Skin epidermis (tissue), 12 donors: ENCODE data around the gene DHPS.
"Not testable (repeated sequence)": the region's sequence is repeated elsewhere in the genome, so short reads cannot be mapped to it uniquely, and the experiment has no call there.

Experiments
- H3K27ac ChIP-seq, 21 experiments: fragments of 200-600 bp; sonication (generic) in 11 of 21; one replicate each; pipeline ENCODE4 v1.5.0; 2020; ENCODE audit warnings: mild to moderate bottlenecking in 3 of 21, inconsistent platforms in 2 of 21, moderate library complexity in 2 of 21
- H3K4me3 ChIP-seq, 7 experiments: fragments of 200-600 bp; sonication (generic) in 2 of 7; one replicate each; pipeline ENCODE4 v1.5.0; 2020; ENCODE audit warnings: inconsistent platforms in 2 of 7, mild to moderate bottlenecking in 2 of 7, moderate library complexity in 1 of 7

The DHPS gene

GRCh38 chr19:12681074-12681987 lies at the start of gene DHPS:
Gene DHPS, minus strand, starts transcription at chr19:12681880. Its CDS starts 114 bp downstream, at chr19:12681766.
- peak within 1 kb of the TSS; percentile 56 to 98 (median 71) for H3K4me3 ChIP-seq
- H3K27ac ChIP-seq = peak within 1 kb of the TSS; percentile 63 to 99 (median 96)

DNA sequence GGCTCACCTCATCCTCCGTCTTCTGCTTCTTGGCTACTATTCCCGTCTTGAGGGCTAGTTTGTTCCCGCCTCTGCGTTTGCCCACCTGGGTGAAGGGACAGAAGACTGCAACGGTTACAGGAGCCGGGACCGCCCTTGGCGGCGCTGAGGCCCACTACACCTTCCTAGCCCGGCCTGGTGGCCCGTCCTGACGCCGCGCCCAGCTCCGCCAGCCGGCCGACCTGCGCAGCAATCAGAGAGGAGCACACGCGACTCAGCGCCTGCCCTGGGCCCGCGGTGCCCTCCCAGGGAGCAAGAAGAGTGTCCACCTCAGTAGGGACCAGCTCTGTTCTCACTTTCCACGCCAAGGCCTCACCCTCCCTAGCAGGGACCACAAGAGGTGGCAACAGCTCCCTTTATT lies 49.7 kb upstream of the DHPS start:
- Histone ChIP-seq H3K4me3 (no peak overlapping the region), H3K27ac (no peak overlapping the region)

DNA sequence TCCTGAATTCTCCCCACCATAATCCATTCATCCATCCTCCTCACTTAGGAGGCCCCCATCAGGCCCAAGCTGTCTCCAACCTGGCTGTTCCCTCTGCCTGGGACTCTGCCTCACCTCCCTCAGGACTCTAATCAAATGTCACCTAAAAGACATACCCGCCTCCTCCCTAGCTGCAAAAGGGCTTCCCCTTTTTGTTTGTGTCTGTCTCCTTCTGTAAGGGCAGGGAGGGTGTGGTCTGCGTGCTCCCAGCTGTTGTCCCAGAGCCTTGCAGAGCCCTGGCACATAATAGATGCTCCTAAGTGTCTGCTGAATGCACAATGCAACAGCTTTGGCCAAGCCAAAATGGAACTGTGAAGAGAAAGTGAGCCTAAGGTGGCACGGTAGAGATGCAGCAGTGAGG lies 48.4 kb upstream of the DHPS start:
- H3K4me3 ChIP-seq = no peak overlapping the region
- no peak overlapping the region for H3K27ac ChIP-seq

- H3K27ac ChIP-seq = no peak overlapping the region
- no peak overlapping the region for H3K4me3 ChIP-seq
Observed at GRCh38 chr19:12727745-12728433, 46.2 kb upstream of the DHPS start.

GRCh38 chr19:12726988-12727316 lies 45.3 kb upstream of the DHPS start:
- Histone ChIP-seq H3K27ac (no peak overlapping the region), H3K4me3 (no peak overlapping the region)

DNA sequence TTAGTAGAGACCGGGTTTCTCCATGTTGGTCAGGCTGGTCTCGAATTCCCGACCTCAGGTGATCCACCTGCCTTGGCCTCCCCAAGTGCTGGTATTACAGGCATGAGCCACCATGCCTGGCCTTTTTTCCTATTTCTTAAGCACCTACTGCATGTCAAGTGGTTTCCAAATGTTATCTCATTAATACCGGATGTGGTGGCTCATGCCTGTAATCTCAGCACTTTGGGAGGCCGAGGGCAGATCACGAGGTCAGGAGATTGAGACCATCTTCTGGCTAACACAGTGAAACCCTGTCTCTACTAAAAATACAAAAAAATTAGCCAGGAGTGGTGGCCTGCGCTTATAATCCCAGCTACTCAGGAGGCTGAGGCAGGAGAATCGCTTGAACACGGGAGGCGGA lies 43.9 kb upstream of the DHPS start:
- H3K4me3 ChIP-seq, H3K27ac ChIP-seq: not testable (repeated sequence)

GRCh38 chr19:12723641-12724426 lies 42.2 kb upstream of the DHPS start, which contains the start of gene TNPO2:
Gene TNPO2, minus strand, starts transcription at chr19:12723932. Its CDS starts 2,955 bp downstream, at chr19:12720977.
- Histone ChIP-seq H3K27ac (peak within 1 kb of the TSS; percentile 19 to 99 (median 96)), H3K4me3 (peak within 1 kb of the TSS; percentile 70 to 94 (median 81))

DNA sequence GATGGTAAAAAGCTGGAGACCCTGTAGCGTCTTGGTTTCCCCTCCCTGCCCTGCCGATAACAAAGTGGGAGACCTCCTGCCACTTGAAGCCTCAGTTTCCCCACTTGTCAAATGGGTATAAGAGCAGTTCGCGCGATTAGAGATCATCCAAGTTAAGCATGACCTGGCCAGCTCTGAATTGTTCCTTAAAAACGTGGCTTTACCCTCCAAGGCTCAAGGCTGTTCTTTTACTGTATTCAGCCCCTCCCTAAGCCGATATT lies 41.6 kb upstream of the DHPS start:
- Histone ChIP-seq H3K27ac (peak overlapping the region; percentile 19 to 99 (median 96)), H3K4me3 (peak overlapping the region; percentile 70 to 94 (median 81))

DNA sequence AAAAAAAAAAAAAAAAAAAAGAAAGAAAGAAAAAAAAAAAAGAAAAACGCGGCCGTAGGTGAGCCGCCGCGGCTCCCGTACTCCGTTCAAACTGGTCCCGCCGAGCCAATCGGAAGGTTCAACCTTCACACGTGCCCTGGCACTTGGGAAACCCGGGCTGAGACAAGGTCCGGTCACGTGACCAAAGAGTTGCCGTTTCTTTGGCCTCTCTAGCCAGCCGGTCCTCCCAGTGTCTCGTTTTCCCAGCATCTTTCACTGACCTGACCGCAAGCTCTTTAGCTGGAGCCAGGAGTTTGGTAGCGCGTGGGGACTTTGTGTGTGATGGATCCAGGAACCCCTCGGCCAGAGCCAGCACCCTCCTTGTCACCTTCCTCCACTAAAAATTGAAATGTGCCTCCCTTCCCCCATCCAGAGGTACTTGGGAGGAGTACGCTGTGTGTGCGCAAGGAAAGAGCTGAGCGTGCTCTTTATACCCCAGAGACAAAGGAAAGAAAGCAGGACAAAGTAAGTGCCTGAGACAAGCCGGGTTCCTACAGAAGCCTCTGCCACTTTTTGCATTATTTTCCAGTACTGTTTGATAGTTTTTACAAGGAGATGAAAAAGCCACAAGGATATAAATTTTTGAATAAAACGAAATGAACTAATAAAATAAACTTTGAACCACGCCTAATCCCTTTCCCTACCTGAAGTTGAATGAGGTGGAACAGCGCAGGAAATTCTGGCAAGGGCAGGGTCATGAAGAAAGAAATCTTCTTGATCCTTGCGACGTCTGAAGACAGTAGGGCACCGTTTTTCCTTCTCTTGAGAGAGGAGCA lies 41.1 kb upstream of the DHPS start:
- peak overlapping the region; percentile 70 to 94 (median 81) for H3K4me3 ChIP-seq
- peak overlapping the region; percentile 91 to 99 (median 97) for H3K27ac ChIP-seq

GRCh38 chr19:12721656-12722565 lies 40.2 kb upstream of the DHPS start:
- H3K4me3 ChIP-seq = peak overlapping the region; percentile 70 to 94 (median 81)
- H3K27ac ChIP-seq = peak overlapping the region; percentile 91 to 99 (median 97)

DNA sequence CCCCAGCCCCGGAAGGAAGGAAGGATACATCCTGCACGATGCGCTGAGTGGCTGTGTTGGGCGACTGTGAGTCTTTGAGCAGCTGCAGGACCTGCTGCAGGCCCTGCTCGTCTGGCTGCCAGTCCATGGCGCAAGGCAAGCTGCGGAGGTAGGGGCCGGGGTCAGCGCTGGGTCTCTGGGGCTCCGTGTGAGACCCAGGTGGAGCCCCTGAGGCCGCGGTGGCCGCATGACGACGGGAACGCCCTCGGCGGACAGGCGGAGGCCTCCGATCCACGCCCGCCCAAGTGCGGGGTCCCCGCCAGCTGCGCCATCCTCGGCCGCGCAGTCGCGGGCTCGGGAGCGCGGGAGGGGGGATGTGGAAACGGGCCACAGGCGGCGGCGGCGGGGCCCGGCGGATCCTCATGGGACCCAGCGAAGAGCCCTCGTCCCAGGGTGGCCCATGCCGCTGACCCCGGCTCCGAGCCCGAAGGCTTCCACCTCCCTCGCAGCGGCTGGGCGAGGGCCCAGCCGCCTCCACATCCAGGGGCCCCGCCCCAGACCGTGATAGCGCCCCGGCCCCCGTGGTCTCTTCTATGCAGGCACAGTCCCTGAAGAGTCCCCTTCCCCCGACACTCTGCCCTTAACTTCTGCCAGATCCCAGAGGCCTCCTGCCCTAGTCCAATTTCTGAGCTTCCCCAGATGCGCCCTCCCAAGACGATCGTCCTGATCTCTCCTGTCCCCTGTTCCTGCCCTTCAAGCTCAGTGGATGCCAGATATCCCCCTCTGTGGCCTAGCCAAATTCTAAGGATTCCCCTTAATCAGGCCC lies 39.4 kb upstream of the DHPS start:
- H3K4me3 ChIP-seq = peak overlapping the region; percentile 70 to 94 (median 81)
- peak overlapping the region; percentile 91 to 99 (median 97) for H3K27ac ChIP-seq

DNA sequence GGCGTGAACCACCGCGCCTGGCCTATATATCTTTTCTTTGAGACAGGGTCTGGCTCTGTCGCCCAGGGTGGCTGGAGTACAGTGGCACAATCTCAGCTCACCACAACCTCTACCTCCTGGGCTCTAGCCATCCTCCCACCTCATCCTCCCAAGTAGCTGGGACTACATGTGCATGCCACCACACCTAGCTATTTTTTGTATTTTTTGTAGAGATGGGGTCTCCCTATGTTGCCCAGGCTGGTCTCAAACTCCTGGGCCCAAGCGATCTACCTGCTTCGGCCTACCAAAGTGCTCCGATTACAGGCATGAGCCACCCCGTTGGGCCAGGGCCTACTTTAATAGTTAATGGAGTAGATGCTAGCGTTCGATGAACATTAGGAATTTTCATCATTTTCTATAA lies 38.6 kb upstream of the DHPS start:
- H3K27ac ChIP-seq = peak overlapping the region in 15 of 21 experiments; percentile 92 to 98 (median 97)
- H3K4me3 ChIP-seq = peak overlapping the region; percentile 70 to 94 (median 81)

- H3K27ac ChIP-seq = no peak overlapping the region
- no peak overlapping the region for H3K4me3 ChIP-seq
Observed at GRCh38 chr19:12715929-12716328, 34.2 kb upstream of the DHPS start.

DNA sequence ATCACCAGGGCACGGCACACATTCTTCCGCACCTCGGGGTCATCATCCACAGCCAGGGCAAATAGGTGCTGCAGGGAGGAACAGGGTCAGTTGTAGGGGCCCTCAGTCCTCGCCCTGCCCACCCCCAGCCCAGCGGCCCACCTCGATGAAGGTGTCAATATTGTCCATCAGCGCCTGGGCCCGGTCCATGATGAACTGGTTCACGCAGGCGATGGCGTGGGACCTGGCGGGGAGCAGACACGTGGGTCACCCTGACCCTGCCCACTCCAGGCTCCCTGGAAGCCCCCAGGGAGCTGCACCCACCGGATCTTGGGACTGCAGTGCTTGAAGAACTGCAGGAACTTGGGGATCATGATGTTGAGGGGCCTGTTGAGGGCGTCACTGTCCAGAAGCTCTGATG lies 33.4 kb upstream of the DHPS start:
- Histone ChIP-seq H3K4me3 (no peak overlapping the region), H3K27ac (no peak overlapping the region)

- H3K4me3 ChIP-seq, H3K27ac ChIP-seq: not testable (repeated sequence)
Observed at GRCh38 chr19:12713304-12713703, 31.6 kb upstream of the DHPS start.

DNA sequence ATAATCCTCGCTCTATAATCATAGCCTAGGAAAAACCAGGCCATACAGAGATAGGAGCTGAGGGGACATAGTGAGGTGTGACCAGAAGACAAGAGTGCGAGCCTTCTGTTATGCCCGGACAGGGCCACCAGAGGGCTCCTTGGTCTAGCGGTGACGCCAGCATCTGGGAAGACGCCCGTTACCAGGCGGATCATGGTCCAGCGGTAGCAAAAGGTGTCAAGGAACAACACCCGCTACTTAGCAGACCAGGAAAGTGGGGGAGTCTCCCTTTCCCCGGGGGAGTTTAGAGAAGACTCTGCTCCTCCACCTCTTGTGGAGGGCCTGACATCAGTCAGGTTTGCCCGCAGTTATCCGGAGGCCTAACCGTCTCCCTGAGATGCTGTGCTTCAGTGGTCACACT lies 30.4 kb upstream of the DHPS start:
- not testable (repeated sequence) for H3K27ac ChIP-seq, H3K4me3 ChIP-seq

- Histone ChIP-seq H3K27ac (no peak overlapping the region), H3K4me3 (no peak overlapping the region)
Observed at GRCh38 chr19:12711187-12711586, 29.5 kb upstream of the DHPS start.

- no peak overlapping the region for H3K4me3 ChIP-seq
- no peak overlapping the region for H3K27ac ChIP-seq
Observed at GRCh38 chr19:12708641-12709040, 27.0 kb upstream of the DHPS start.
